ENCODE results near the gene LUZP2.

Gene LUZP2

GRCh38 chr11:24636291-24636629, 139.4 kb downstream of the LUZP2 start:
- H3K9me3 ChIP-seq (ENCODE audit: control insufficient read depth, insufficient read depth, low read length) = no peaks in the 10 kb centered on the region
- no peaks in the 10 kb centered on the region for H3K4me1 ChIP-seq (ENCODE audit: control insufficient read depth, insufficient read depth, low read length)
- no peaks in the 10 kb centered on the region for H3K27me3 ChIP-seq (ENCODE audit: control insufficient read depth, insufficient read depth, low read length)
- no peak overlapping the region for H3K4me3 ChIP-seq (ENCODE audit: low read depth, low read length)
- H3K9ac ChIP-seq (ENCODE audit: low read depth, low read length) = no peak overlapping the region
- H3K36me3 ChIP-seq (ENCODE audit: control insufficient read depth, insufficient read depth, low read length) = no peaks in the 10 kb centered on the region

GRCh38 chr11:24637520-24637919, 140.7 kb downstream of the LUZP2 start:
- Histone ChIP-seq H3K36me3 (ENCODE audit: control insufficient read depth, insufficient read depth, low read length) (no peaks in the 10 kb centered on the region), H3K9ac (ENCODE audit: low read depth, low read length) (no peak overlapping the region), H3K9me3 (ENCODE audit: control insufficient read depth, insufficient read depth, low read length) (no peaks in the 10 kb centered on the region), H3K27me3 (ENCODE audit: control insufficient read depth, insufficient read depth, low read length) (no peaks in the 10 kb centered on the region), H3K4me1 (ENCODE audit: control insufficient read depth, insufficient read depth, low read length) (no peaks in the 10 kb centered on the region), H3K4me3 (ENCODE audit: low read depth, low read length) (no peak overlapping the region)

GRCh38 chr11:24642648-24643047, 145.8 kb downstream of the LUZP2 start:
- H3K4me3 ChIP-seq (ENCODE audit: low read depth, low read length) = no peak overlapping the region
- no peak overlapping the region for H3K9ac ChIP-seq (ENCODE audit: low read depth, low read length)
- no peaks in the 10 kb centered on the region for H3K36me3 ChIP-seq (ENCODE audit: control insufficient read depth, insufficient read depth, low read length)
- H3K27me3 ChIP-seq (ENCODE audit: control insufficient read depth, insufficient read depth, low read length) = no peaks in the 10 kb centered on the region
- no peaks in the 10 kb centered on the region for H3K9me3 ChIP-seq (ENCODE audit: control insufficient read depth, insufficient read depth, low read length)
- no peaks in the 10 kb centered on the region for H3K4me1 ChIP-seq (ENCODE audit: control insufficient read depth, insufficient read depth, low read length)

DNA sequence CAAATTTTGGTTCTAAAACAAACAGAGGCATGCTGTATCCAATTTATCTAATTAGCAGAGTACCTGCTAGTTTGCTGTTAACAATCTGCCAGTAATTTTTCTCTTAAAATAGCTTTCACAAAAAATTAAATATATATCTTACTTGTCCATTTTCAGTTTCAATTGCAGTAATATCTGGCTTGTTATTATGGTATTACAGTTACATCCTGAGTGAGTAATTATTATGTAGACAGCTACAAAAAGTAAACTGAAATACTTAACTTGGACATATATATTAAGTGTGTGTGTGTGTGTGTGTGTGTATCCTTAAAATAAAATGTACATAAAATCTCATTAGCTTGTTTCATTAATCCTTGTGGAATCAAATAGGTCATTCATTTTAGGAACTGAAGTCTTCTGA, 148.7 kb downstream of the LUZP2 start:
- Histone ChIP-seq H3K9me3 (ENCODE audit: control insufficient read depth, insufficient read depth, low read length) (no peaks in the 10 kb centered on the region), H3K36me3 (ENCODE audit: control insufficient read depth, insufficient read depth, low read length) (no peaks in the 10 kb centered on the region), H3K9ac (ENCODE audit: low read depth, low read length) (no peak overlapping the region), H3K27me3 (ENCODE audit: control insufficient read depth, insufficient read depth, low read length) (no peaks in the 10 kb centered on the region), H3K4me1 (ENCODE audit: control insufficient read depth, insufficient read depth, low read length) (no peaks in the 10 kb centered on the region), H3K4me3 (ENCODE audit: low read depth, low read length) (no peak overlapping the region)

DNA sequence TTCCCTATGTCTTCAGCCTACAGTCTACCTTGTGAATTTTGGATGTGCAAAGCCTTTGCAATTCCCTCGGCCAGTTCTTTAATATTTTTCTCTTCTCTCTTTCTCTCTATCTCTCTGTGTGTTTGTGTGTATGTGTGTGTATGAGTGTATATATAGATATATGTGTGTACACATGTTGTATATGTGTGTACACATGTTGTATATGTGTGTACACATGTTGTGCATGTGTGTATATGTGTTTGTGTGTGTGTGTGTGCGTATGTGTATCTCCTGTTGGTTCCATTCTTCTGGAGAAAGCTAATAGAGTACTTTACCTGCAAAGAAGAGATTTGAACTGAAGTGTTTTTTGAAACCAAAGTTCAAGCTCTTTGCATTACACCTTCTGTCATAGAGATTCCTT, 155.0 kb downstream of the LUZP2 start:
- H3K4me3 ChIP-seq (ENCODE audit: low read depth, low read length) = no peak overlapping the region
- H3K27me3 ChIP-seq (ENCODE audit: control insufficient read depth, insufficient read depth, low read length) = no peaks in the 10 kb centered on the region
- no peaks in the 10 kb centered on the region for H3K36me3 ChIP-seq (ENCODE audit: control insufficient read depth, insufficient read depth, low read length)
- no peak overlapping the region for H3K9ac ChIP-seq (ENCODE audit: low read depth, low read length)
- no peaks in the 10 kb centered on the region for H3K4me1 ChIP-seq (ENCODE audit: control insufficient read depth, insufficient read depth, low read length)
- no peaks in the 10 kb centered on the region for H3K9me3 ChIP-seq (ENCODE audit: control insufficient read depth, insufficient read depth, low read length)

DNA sequence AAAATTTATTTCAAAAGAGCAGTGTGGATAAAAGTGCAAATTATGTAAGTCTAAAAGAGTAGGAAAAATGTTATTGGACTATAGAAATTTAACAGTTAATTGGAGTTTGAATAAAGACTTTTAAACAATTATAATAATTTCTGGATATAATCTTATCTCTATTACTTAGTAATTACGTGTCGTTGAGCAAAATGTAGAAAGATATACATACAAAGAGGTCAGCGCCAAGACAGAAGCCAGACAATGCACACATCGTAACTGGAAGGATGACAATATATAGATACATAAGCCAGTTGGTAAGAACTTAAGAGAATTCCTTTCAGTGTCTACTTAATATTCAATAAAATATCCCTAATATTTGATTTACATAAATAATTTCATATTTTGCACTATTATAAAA, 157.0 kb downstream of the LUZP2 start:
- Histone ChIP-seq H3K36me3 (ENCODE audit: control insufficient read depth, insufficient read depth, low read length) (no peaks in the 10 kb centered on the region), H3K9ac (ENCODE audit: low read depth, low read length) (no peak overlapping the region), H3K27me3 (ENCODE audit: control insufficient read depth, insufficient read depth, low read length) (no peaks in the 10 kb centered on the region), H3K4me3 (ENCODE audit: low read depth, low read length) (no peak overlapping the region), H3K9me3 (ENCODE audit: control insufficient read depth, insufficient read depth, low read length) (no peaks in the 10 kb centered on the region), H3K4me1 (ENCODE audit: control insufficient read depth, insufficient read depth, low read length) (no peaks in the 10 kb centered on the region)

- no peaks in the 10 kb centered on the region for H3K4me1 ChIP-seq (ENCODE audit: control insufficient read depth, insufficient read depth, low read length)
- no peaks in the 10 kb centered on the region for H3K27me3 ChIP-seq (ENCODE audit: control insufficient read depth, insufficient read depth, low read length)
- H3K9ac ChIP-seq (ENCODE audit: low read depth, low read length) = no peak overlapping the region
- peaks cover 4% of the 10 kb centered on the region for H3K9me3 ChIP-seq (ENCODE audit: control insufficient read depth, insufficient read depth, low read length)
- H3K36me3 ChIP-seq (ENCODE audit: control insufficient read depth, insufficient read depth, low read length) = no peaks in the 10 kb centered on the region
- H3K4me3 ChIP-seq (ENCODE audit: low read depth, low read length) = no peak overlapping the region
Measured at GRCh38 chr11:24661331-24661730, 164.5 kb downstream of the LUZP2 start.

DNA sequence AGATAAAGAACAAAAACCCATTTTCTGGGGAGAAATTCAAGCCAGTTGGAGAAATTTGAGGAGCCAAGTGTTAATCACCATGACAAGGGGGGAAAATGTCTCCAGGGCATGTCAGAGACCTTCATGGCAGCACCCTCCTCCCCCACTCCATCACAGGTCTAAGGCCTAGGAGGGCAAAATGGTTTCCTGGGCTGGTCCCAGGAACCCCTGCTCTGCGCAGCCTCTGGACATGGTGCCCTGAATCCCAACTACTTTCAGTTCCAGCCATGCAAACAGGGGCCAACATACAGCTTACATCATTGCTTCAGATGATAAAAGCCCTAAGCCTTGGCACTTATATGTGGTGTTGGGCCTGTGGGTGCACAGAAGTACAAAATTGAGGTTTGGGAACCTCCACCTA, 167.5 kb downstream of the LUZP2 start:
- no peaks in the 10 kb centered on the region for H3K27me3 ChIP-seq (ENCODE audit: control insufficient read depth, insufficient read depth, low read length)
- no peaks in the 10 kb centered on the region for H3K4me1 ChIP-seq (ENCODE audit: control insufficient read depth, insufficient read depth, low read length)
- H3K9ac ChIP-seq (ENCODE audit: low read depth, low read length) = no peak overlapping the region
- H3K9me3 ChIP-seq (ENCODE audit: control insufficient read depth, insufficient read depth, low read length) = peaks cover 4% of the 10 kb centered on the region
- no peak overlapping the region for H3K4me3 ChIP-seq (ENCODE audit: low read depth, low read length)
- H3K36me3 ChIP-seq (ENCODE audit: control insufficient read depth, insufficient read depth, low read length) = no peaks in the 10 kb centered on the region

GRCh38 chr11:24667353-24667968, 170.6 kb downstream of the LUZP2 start:
- Histone ChIP-seq H3K4me3 (ENCODE audit: low read depth, low read length) (no peak overlapping the region), H3K4me1 (ENCODE audit: control insufficient read depth, insufficient read depth, low read length) (no peaks in the 10 kb centered on the region), H3K36me3 (ENCODE audit: control insufficient read depth, insufficient read depth, low read length) (no peaks in the 10 kb centered on the region), H3K9ac (ENCODE audit: low read depth, low read length) (no peak overlapping the region), H3K27me3 (ENCODE audit: control insufficient read depth, insufficient read depth, low read length) (no peaks in the 10 kb centered on the region), H3K9me3 (ENCODE audit: control insufficient read depth, insufficient read depth, low read length) (peaks cover 4% of the 10 kb centered on the region)

GRCh38 chr11:24678703-24679348, 182.0 kb downstream of the LUZP2 start:
- peaks cover 17% of the 10 kb centered on the region for H3K4me1 ChIP-seq (ENCODE audit: control insufficient read depth, insufficient read depth, low read length)
- H3K9me3 ChIP-seq (ENCODE audit: control insufficient read depth, insufficient read depth, low read length) = no peaks in the 10 kb centered on the region
- no peak overlapping the region for H3K9ac ChIP-seq (ENCODE audit: low read depth, low read length)

DNA sequence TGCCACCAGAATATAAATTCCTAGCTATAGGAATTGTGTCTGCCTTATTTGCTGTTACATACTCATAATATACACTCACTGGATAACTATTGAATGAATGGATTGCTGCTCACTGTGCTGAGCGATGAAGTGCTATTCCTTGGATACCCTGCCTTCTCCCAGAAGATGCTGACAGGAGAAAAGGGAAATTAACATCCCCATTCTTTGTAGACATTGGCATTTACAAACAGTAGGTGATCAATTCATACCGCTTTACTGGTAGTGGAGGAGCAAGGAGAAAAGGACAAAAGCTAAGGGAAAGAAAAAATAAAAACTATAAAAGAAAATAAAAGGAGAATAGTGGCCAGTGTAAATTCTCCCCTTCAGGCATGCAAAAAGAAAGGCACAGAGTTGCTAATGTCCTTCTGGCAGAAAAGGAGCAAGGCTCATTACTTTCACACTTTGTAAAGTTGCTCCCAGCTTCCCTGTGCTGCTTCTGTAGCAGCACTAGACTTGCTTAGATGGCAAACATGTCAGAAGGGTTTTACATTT, 183.0 kb downstream of the LUZP2 start:
- Histone ChIP-seq H3K9ac (ENCODE audit: low read depth, low read length) (no peak overlapping the region), H3K4me3 (ENCODE audit: low read depth, low read length) (no peak overlapping the region), H3K36me3 (ENCODE audit: control insufficient read depth, insufficient read depth, low read length) (no peaks in the 10 kb centered on the region), H3K9me3 (ENCODE audit: control insufficient read depth, insufficient read depth, low read length) (no peaks in the 10 kb centered on the region), H3K4me1 (ENCODE audit: control insufficient read depth, insufficient read depth, low read length) (peaks cover 17% of the 10 kb centered on the region), H3K27me3 (ENCODE audit: control insufficient read depth, insufficient read depth, low read length) (no peaks in the 10 kb centered on the region)

More at GRCh38 chr11:24678703-24679348, 182.0 kb downstream of the LUZP2 start:
- Histone ChIP-seq H3K4me3 (ENCODE audit: low read depth, low read length) (no peak overlapping the region), H3K27me3 (ENCODE audit: control insufficient read depth, insufficient read depth, low read length) (no peaks in the 10 kb centered on the region), H3K36me3 (ENCODE audit: control insufficient read depth, insufficient read depth, low read length) (no peaks in the 10 kb centered on the region)

DNA sequence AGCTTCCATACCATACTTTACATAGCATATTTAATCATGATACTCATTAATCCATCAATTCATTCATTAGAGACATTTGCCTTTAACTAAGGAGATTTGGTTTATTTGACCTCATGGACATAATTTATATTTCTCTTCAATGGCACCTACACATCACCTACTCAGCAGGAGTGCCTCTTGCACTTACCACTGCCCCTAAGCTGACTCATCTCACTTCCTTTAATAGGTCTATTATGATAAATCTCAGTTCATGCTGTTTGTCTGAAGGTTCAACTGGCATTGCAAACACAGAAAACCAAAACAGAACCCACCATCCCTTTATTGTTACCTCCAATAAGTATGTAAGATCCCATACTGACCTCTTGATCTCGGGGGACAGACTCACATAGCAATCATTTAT, 186.7 kb downstream of the LUZP2 start:
- Histone ChIP-seq H3K27me3 (ENCODE audit: control insufficient read depth, insufficient read depth, low read length) (no peaks in the 10 kb centered on the region), H3K9me3 (ENCODE audit: control insufficient read depth, insufficient read depth, low read length) (no peaks in the 10 kb centered on the region), H3K4me1 (ENCODE audit: control insufficient read depth, insufficient read depth, low read length) (peaks cover 15% of the 10 kb centered on the region), H3K36me3 (ENCODE audit: control insufficient read depth, insufficient read depth, low read length) (no peaks in the 10 kb centered on the region), H3K9ac (ENCODE audit: low read depth, low read length) (no peak overlapping the region), H3K4me3 (ENCODE audit: low read depth, low read length) (no peak overlapping the region)

Data from iPS-15b (cell line).